CD4-positive, alpha-beta memory T cell (primary cell): ENCODE data around the gene CMIP. TPM values are rescaled to one million over a fixed set of nuclear protein-coding genes. Genes with fewer than 3 reads are reported as not detected.

Source experiments
- CTCF ChIA-PET: fragments of 350-600 bp; sonication (Branson Sonifier 250); formaldehyde crosslinking; loops from one replicate; lab custom pipeline; 2021; ENCODE audit warnings: inconsistent platforms; ENCODE audit not compliant: partially characterized antibody; lab: Charles Lee
- POLR2A ChIA-PET: fragments of 350-600 bp; sonication (Branson Sonifier 250); formaldehyde crosslinking; loops from one replicate; lab custom pipeline; 2021; ENCODE audit not compliant: partially characterized antibody; lab: Charles Lee
- DNase-seq, 5 donors: peaks; one replicate each; pipeline versions ENCODE4 v3.0.0 to v3.0.0-alpha.2; 2020 to 2022; ENCODE audit warnings: mixed read lengths in 1 of 5
- H3K27ac ChIP-seq: one replicate; pipeline ENCODE4 v1.7.0; 2013; ENCODE audit warnings: low read depth, low read length
- H3K27me3 ChIP-seq: 2 replicates; pipeline ENCODE4 v1.7.0; 2013; ENCODE audit warnings: mild to moderate bottlenecking, low read length, moderate library complexity; ENCODE audit not compliant: insufficient read depth
- H3K36me3 ChIP-seq: 2 replicates; pipeline ENCODE4 v1.7.0; 2013; ENCODE audit warnings: mild to moderate bottlenecking, low read length, moderate library complexity; ENCODE audit not compliant: insufficient read depth
- H3K4me1 ChIP-seq: 2 replicates; pipeline ENCODE4 v1.7.0; 2013; ENCODE audit warnings: mild to moderate bottlenecking, low read length, moderate library complexity; ENCODE audit not compliant: insufficient read depth
- H3K4me3 ChIP-seq, 2 donors: one replicate each; pipeline ENCODE4 v1.7.0; 2013; ENCODE audit warnings: low read length in 2 of 2, mild to moderate bottlenecking in 1 of 2
- H3K9me3 ChIP-seq, 2 donors: one replicate each; pipeline ENCODE4 v1.7.0; 2013; ENCODE audit warnings: low read length in 2 of 2, control low read depth in 1 of 2; ENCODE audit not compliant: control insufficient read depth in 1 of 2
- H3K27ac Mint-ChIP-seq, 7 donors: one replicate each; pipeline ENCODE4 v1.8.0; 2020 to 2021; ENCODE audit warnings: mixed read lengths in 7 of 7, mild to moderate bottlenecking in 6 of 7, inconsistent platforms in 3 of 7, moderate library complexity in 3 of 7
- H3K27me3 Mint-ChIP-seq, 2 donors: one replicate each; pipeline ENCODE4 v1.8.0; 2020 to 2021; ENCODE audit warnings: mixed read lengths in 2 of 2
- H3K36me3 Mint-ChIP-seq, 2 donors: one replicate each; pipeline ENCODE4 v1.8.0; 2020 to 2021; ENCODE audit warnings: mixed read lengths in 2 of 2, inconsistent platforms in 1 of 2, mild to moderate bottlenecking in 1 of 2
- H3K4me1 Mint-ChIP-seq, 4 donors: one replicate each; pipeline ENCODE4 v1.8.0; 2020 to 2021; ENCODE audit warnings: mixed read lengths in 4 of 4, mild to moderate bottlenecking in 1 of 4
- H3K4me3 Mint-ChIP-seq, 8 donors: one replicate each; pipeline ENCODE4 v1.8.0; 2020 to 2021; ENCODE audit warnings: mixed read lengths in 8 of 8, mild to moderate bottlenecking in 7 of 8, moderate library complexity in 6 of 8, inconsistent platforms in 3 of 8
- H3K9me3 Mint-ChIP-seq, 8 donors: one replicate each; pipeline ENCODE4 v1.8.0; 2020 to 2021; ENCODE audit warnings: mixed read lengths in 8 of 8, mild to moderate bottlenecking in 5 of 8, inconsistent platforms in 3 of 8, moderate library complexity in 1 of 8
- intact Hi-C: fragments of 100-400 bp; cut with micrococcal nuclease; formaldehyde crosslinking; loops from one replicate; pipeline ENCODE4 v1.15.1; 2023
- polyA plus RNA-seq, 2 donors: library from polyadenylated mRNA; unstranded; fragments of 300-500 nt; fragmentation: Illumina TruSeq; gene quantifications; one replicate each; pipeline ENCODE4 v1.2.3, GENCODE V29; 2021
- total RNA-seq, 2 experiments: library from RNA; stranded (reverse); gene quantifications; one replicate each; pipeline ENCODE4 v1.2.3, GENCODE V29; 2021

The CMIP gene
- total and polyA plus RNA-seq, 4 experiments from 2014 or later, result 0.84 to 36.4 (median 33.2) TPM; not detected in 1

DNA sequence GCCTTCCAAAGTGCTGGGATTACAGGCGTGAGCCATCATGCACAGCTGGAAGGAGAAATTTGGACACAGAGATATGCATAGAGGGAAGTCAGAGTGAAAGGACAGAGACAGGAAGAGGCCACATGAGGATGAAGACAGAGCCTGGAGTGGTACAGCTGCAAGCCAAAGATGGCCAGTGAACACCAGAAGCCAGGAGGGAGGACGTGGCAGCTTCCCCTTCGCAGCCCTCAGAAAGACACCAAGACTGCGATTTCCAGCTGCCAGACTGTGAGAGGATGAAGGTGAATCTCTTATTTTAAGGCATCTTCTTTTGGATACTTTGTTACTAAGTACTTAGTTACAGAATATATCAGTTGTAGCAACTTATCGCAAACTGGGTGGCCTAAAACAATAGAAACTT is 274.0 kb downstream of the CMIP start:
- DNase-seq, result no peak

DNA sequence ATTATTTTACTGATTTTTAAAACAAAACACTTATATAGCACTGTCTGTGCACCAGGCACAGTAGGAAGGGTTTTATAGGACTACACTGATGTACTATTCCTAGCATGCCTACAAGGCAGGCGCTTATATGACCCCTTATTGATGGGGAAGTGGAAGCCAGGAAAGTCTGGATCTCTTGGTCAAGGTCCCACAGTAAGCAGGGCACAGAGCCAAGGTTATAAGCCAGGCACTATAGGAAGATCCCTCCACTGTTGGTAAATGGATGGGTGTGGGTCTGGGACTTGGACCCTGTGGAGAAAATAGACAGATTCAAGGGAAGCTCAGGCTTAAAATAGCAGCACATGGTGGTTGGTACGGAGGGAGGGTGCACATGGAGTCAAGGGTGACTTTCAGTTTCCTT is 275.4 kb downstream of the CMIP start:
- peak overlapping the region; percentile 52 for H3K27ac ChIP-seq
- ChIA-PET CTCF (interaction anchor here (0.9 to 4.5 kb wide), 8 partner anchors 10 to 351 kb away, joined by 3 to 38 read pairs (median 4); no protein-coding TSS in a partner anchor), POLR2A (interaction anchor here (1.2 to 4.0 kb wide), 6 partner anchors 10 to 713 kb away, joined by 3 to 19 read pairs (median 16); partner anchors contain the start of genes CENPN and CMC2)
- Mint-ChIP-seq H3K4me1 (peaks cover 38 to 54% (median 40%) of the 10 kb centered on the region in 4 donors), H3K27ac (peak overlapping the region in 6 of 7 donors; percentile 50 to 95 (median 90)), H3K36me3 (no peaks in the 10 kb centered on the region), H3K4me3 (peak overlapping the region in 3 of 8 donors; percentile 13 to 85 (median 58)), H3K27me3 (no peaks in the 10 kb centered on the region), H3K9me3 (peaks cover 0 to 2% (median 0%) of the 10 kb centered on the region in 8 donors)
- peaks cover 42% of the 10 kb centered on the region for H3K4me1 ChIP-seq
- no peaks in the 10 kb centered on the region for H3K36me3 ChIP-seq
- DNase-seq, result no peak
- intact Hi-C loops, result loop anchor here (1.0 to 5.0 kb wide), 4 partner anchors 97 to 713 kb away; partner anchors contain the start of genes CENPN, CMC2 and GAN
- no peaks in the 10 kb centered on the region for H3K27me3 ChIP-seq
- H3K9me3 ChIP-seq, result no peaks in the 10 kb centered on the region
- H3K4me3 ChIP-seq, result no peak overlapping the region

More for the DNA sequence above, 274.0 kb downstream of the CMIP start:
- POLR2A ChIA-PET, result interaction anchor here (0.8 to 4.0 kb wide), 15 partner anchors 9 to 712 kb away, joined by 3 to 19 read pairs (median 4); partner anchors contain the start of genes CENPN, CMC2 and GAN
- Mint-ChIP-seq H3K4me3 (peak overlapping the region; percentile 83 to 92 (median 86)), H3K27ac (peak overlapping the region; percentile 87 to 97 (median 94)), H3K9me3 (peaks cover 0 to 2% (median 0%) of the 10 kb centered on the region in 8 donors), H3K27me3 (no peaks in the 10 kb centered on the region), H3K36me3 (no peaks in the 10 kb centered on the region), H3K4me1 (peaks cover 43 to 60% (median 48%) of the 10 kb centered on the region in 4 donors)
- no peaks in the 10 kb centered on the region for H3K9me3 ChIP-seq
- H3K4me1 ChIP-seq, result peaks cover 49% of the 10 kb centered on the region
- H3K36me3 ChIP-seq, result no peaks in the 10 kb centered on the region
- H3K27ac ChIP-seq, result peak overlapping the region; percentile 52
- no peaks in the 10 kb centered on the region for H3K27me3 ChIP-seq
- intact Hi-C loops, result loop anchor here (1.0 to 5.0 kb wide), 3 partner anchors 95 to 711 kb away; partner anchors contain the start of genes CENPN, CMC2 and GAN
- CTCF ChIA-PET, result interaction anchor here (0.8 to 4.5 kb wide), 9 partner anchors 12 to 354 kb away, joined by 3 to 38 read pairs (median 5); no protein-coding TSS in a partner anchor
- peak overlapping the region in 1 of 2 donors; percentile 49 for H3K4me3 ChIP-seq

DNA sequence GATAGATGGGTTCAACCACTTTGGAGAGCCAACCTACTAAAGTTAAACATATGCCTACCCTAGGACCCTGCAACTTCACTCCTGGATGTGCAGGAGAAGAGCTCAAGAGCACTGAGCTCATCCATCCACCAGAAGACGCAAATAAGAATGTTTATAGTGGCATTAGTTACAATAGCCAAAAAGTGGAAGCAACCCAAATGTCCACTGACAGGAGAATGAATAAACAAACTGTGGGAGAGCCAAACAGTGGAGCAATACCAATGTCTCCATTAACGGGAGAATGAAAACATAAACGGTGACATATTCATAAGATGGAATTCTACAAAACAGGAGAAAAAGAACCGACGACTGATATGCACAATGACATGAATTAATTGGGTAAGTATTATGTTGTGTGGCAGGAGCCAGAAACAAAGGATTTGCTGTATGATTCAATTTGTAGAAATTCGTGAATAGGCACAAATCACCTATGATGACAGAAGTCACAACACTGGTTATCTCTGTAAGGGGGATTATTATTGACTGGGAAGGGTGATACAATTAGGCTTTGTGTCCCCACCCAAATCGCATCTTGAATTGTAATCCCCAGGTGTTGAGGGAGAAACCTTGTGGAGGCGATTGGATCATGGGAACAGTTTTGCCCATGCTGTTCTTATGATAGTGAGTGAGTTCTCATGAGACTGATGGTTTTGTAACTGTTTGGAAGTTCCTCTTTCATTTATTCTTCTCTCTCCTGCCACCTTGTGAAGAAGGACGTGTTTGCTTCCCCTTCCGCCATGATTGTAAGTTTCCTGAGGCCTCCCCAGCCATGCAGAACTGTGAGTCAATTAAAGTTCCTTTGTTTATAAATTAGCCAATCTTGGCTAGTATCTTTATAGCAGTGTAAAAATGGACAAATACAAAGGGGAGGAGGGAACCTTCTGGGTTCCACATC is 276.6 kb downstream of the CMIP start:
- no peaks in the 10 kb centered on the region for H3K36me3 ChIP-seq
- no peak overlapping the region for H3K4me3 ChIP-seq
- intact Hi-C loops, result loop anchor here (5.0 kb wide), 1 partner anchor 199 kb away; no protein-coding TSS in a partner anchor
- no peak overlapping the region for H3K27ac ChIP-seq
- CTCF ChIA-PET, result interaction anchor here (1.0 to 6.2 kb wide), 9 partner anchors 9 to 317 kb away, joined by 3 to 112 read pairs (median 25); no protein-coding TSS in a partner anchor
- no peaks in the 10 kb centered on the region for H3K27me3 ChIP-seq
- DNase-seq, result no peak
- peaks cover 0 to 2% (median 0%) of the 10 kb centered on the region in 8 donors for H3K9me3 Mint-ChIP-seq
- POLR2A ChIA-PET, result interaction anchor here (0.6 to 1.2 kb wide), 2 partner anchors 9 to 93 kb away, joined by 3 to 6 read pairs; no protein-coding TSS in a partner anchor
- H3K27me3 Mint-ChIP-seq, result no peaks in the 10 kb centered on the region
- H3K4me1 Mint-ChIP-seq, result peaks cover 27 to 41% (median 29%) of the 10 kb centered on the region in 4 donors
- no peaks in the 10 kb centered on the region for H3K36me3 Mint-ChIP-seq
- H3K27ac Mint-ChIP-seq, result peak overlapping the region in 5 of 7 donors; percentile 44 to 87 (median 61)
- peaks cover 31% of the 10 kb centered on the region for H3K4me1 ChIP-seq
- H3K9me3 ChIP-seq, result no peaks in the 10 kb centered on the region
- H3K4me3 Mint-ChIP-seq, result no peak overlapping the region

DNA sequence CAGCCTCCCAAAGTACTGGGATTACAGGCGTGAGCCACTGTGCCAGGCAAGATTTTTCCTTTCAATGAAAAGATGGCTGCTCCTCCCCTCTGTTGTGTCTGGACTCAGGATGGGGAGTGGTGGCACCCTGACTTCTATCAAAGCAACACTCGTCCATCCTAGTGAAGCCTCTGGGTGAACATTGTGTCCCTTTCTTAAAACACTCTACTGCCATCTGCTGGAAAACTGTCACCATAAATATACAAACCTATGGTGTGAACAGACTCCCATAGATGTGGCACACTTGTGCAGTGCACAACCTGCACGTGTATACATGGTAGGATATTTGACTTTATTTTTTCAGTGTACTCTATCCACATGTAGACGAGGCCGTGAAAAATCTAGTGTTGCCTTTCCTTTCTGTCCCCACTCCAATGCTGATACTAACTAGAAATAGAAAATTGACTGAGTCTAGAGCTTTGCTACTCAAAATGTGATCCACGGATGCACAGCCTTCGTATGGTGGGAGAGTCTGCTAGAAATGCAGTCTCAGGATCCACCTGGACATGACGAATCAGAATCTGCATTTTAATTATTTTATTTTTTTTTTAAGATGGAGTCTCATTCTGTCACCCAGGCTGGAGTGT is 278.6 kb downstream of the CMIP start:
- Mint-ChIP-seq H3K27ac (peak overlapping the region in 4 of 7 donors; percentile 14 to 84 (median 70)), H3K4me3 (peak overlapping the region in 1 of 8 donors; percentile 52), H3K36me3 (no peaks in the 10 kb centered on the region), H3K4me1 (peaks cover 11 to 29% (median 13%) of the 10 kb centered on the region in 4 donors), H3K27me3 (no peaks in the 10 kb centered on the region), H3K9me3 (peaks cover 0 to 2% (median 0%) of the 10 kb centered on the region in 8 donors)
- Histone ChIP-seq H3K4me1 (peaks cover 11% of the 10 kb centered on the region), H3K4me3 (no peak overlapping the region), H3K9me3 (no peaks in the 10 kb centered on the region), H3K27me3 (no peaks in the 10 kb centered on the region), H3K27ac (no peak overlapping the region), H3K36me3 (no peaks in the 10 kb centered on the region)
- peak; percentile 61 to 76 (median 73) for DNase-seq
- intact Hi-C loops, result loop anchor here (1.0 to 5.0 kb wide), 7 partner anchors 16 to 357 kb away; no protein-coding TSS in a partner anchor
- ChIA-PET POLR2A (interaction anchor here (1.0 to 2.0 kb wide), 3 partner anchors 9 to 101 kb away, joined by 4 to 7 read pairs (median 4); no protein-coding TSS in a partner anchor), CTCF (interaction anchor here (0.7 to 6.2 kb wide), 18 partner anchors 8 to 519 kb away, joined by 3 to 112 read pairs (median 6); partner anchors contain the start of gene GAN)

DNA sequence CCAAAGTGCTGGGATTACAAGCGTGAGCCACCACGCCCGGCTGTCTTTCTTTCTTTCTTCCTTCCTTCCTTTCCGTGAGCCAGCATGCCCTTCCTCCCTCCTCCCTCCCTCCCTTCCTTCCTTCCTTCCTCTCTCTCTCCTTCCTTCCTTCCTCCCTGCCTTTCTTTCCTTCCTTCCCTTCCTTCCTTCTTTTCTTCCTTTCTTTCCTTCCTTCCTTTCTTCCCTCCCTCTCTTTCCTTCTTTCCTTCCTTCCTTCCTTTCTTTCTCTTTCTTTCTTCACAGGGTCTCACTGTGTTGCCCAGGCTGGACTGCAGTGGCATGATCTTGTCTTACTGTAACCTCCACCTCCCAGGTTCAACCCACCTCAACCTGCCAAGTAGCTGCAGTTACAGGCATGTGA is 283.8 kb downstream of the CMIP start:
- DNase-seq, result no peak
- Histone ChIP-seq H3K27me3 (no peaks in the 10 kb centered on the region), H3K4me3 (no peak overlapping the region), H3K4me1 (peaks cover 12% of the 10 kb centered on the region), H3K9me3 (no peaks in the 10 kb centered on the region), H3K27ac (no peak overlapping the region), H3K36me3 (no peaks in the 10 kb centered on the region)
- CTCF ChIA-PET, result interaction anchor here (3.3 kb wide), 1 partner anchor 9 kb away, joined by 25 read pairs; no protein-coding TSS in a partner anchor
- Mint-ChIP-seq H3K4me3 (peak overlapping the region in 1 of 8 donors; percentile 12), H3K27ac (peak overlapping the region in 4 of 7 donors; percentile 8 to 82 (median 41)), H3K36me3 (no peaks in the 10 kb centered on the region), H3K27me3 (no peaks in the 10 kb centered on the region), H3K4me1 (peaks cover 8 to 25% (median 17%) of the 10 kb centered on the region in 4 donors), H3K9me3 (no peaks in the 10 kb centered on the region)
- POLR2A ChIA-PET, result no interaction called here
- intact Hi-C loops, result no loop called here

DNA sequence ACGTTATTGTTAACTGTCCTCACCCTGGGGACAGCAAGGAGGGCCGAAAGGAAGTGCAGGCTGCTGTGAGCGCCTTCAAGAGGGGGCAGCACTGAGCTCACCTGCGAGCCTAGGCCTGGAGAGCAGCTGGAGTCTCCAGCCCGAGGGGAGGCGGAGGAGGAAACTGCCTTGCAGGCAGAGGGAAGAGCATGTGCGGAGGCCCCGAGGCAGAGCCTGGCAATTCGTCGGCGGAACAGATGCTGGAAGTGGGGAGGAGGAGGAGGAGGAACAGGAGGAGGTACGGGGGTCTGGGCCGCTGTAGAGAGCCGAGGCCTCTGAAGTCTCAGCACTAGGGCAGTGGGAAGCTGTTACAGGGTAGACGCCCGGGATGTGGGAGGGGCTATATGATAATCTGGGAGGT is 284.8 kb downstream of the CMIP start:
- H3K36me3 Mint-ChIP-seq, result no peaks in the 10 kb centered on the region
- ChIA-PET POLR2A (interaction anchor here (1.2 to 1.9 kb wide), 7 partner anchors 12 to 722 kb away, joined by 3 to 19 read pairs (median 4); partner anchors contain the start of genes CENPN, CMC2 and GAN), CTCF (interaction anchor here (0.6 to 3.3 kb wide), 28 partner anchors 8 to 723 kb away, joined by 3 to 38 read pairs (median 5); partner anchors contain the start of genes CENPN, CMC2 and GAN)
- no peaks in the 10 kb centered on the region for H3K9me3 Mint-ChIP-seq
- Histone ChIP-seq H3K4me1 (peaks cover 12% of the 10 kb centered on the region), H3K36me3 (no peaks in the 10 kb centered on the region), H3K27me3 (no peaks in the 10 kb centered on the region), H3K4me3 (no peak overlapping the region), H3K27ac (no peak overlapping the region), H3K9me3 (no peaks in the 10 kb centered on the region)
- DNase-seq, result no peak
- intact Hi-C loops, result no loop called here
- no peaks in the 10 kb centered on the region for H3K27me3 Mint-ChIP-seq
- H3K4me3 Mint-ChIP-seq, result peak overlapping the region in 7 of 8 donors; percentile 36 to 69 (median 56)
- peaks cover 8 to 25% (median 17%) of the 10 kb centered on the region in 4 donors for H3K4me1 Mint-ChIP-seq
- peak overlapping the region in 4 of 7 donors; percentile 38 to 78 (median 60) for H3K27ac Mint-ChIP-seq
